H1 (cell line): Measurements from ENCODE around the gene RHOG. TPM values are rescaled to one million over a fixed set of nuclear protein-coding genes. Genes with fewer than 3 reads are reported as not detected.

Source experiments
- CTCF ChIA-PET: fragments of 300-600 bp; sonication (Branson Sonifier 250); formaldehyde crosslinking; loops from one replicate; lab custom pipeline; 2021; ENCODE audit not compliant: partially characterized antibody; lab: Charles Lee
- POLR2A ChIA-PET: fragments of 300-600 bp; sonication (Branson Sonifier 250); formaldehyde crosslinking; loops from one replicate; lab custom pipeline; 2021; ENCODE audit warnings: inconsistent platforms; ENCODE audit not compliant: partially characterized antibody; lab: Charles Lee
- DNase-seq, 2 experiments: peaks; one replicate each; pipeline versions ENCODE4 v3.0.0 to v3.0.0-alpha.2; 2010 to 2022; ENCODE audit warnings: low spot score in 2 of 2, low read depth in 1 of 2, mixed read lengths in 1 of 2
- FAIRE-seq: peaks from 2 replicates; lab custom pipeline; 2011; peaks lifted over from hg19 to GRCh38; lab: Jason Lieb, UNC
- H2AFZ ChIP-seq: 2 replicates; pipeline ENCODE4 v1.8.1; 2012; ENCODE audit warnings: low read length, inconsistent platforms
- H2AK5ac ChIP-seq: 2 replicates; pipeline ENCODE4 v1.6.1; 2013; ENCODE audit warnings: low read depth, low read length
- H2BK120ac ChIP-seq: replicated peaks from 2 replicates; pipeline ENCODE3; 2013; ENCODE audit warnings: low read depth, low read length, inconsistent platforms
- H2BK12ac ChIP-seq: 2 replicates; pipeline ENCODE4 v1.6.1; 2013; ENCODE audit warnings: low read depth, low read length
- H2BK15ac ChIP-seq: 2 replicates; pipeline ENCODE4 v1.6.1; 2013; ENCODE audit warnings: low read length
- H2BK20ac ChIP-seq: 2 replicates; pipeline ENCODE4 v1.6.1; 2013; ENCODE audit warnings: low read length
- H2BK5ac ChIP-seq: 2 replicates; pipeline ENCODE4 v1.6.1; 2013; ENCODE audit warnings: low read depth, low read length
- H3K14ac ChIP-seq: 2 replicates; pipeline ENCODE4 v1.6.1; 2013; ENCODE audit warnings: inconsistent platforms; ENCODE audit not compliant: insufficient read length
- H3K18ac ChIP-seq: 2 replicates; pipeline ENCODE4 v1.6.1; 2013; ENCODE audit warnings: low read length; ENCODE audit errors: extremely low read depth
- H3K23ac ChIP-seq: 2 replicates; pipeline ENCODE4 v1.6.1; 2013; ENCODE audit warnings: inconsistent platforms; ENCODE audit not compliant: insufficient read length
- H3K23me2 ChIP-seq: 2 replicates; pipeline ENCODE4 v1.6.1; 2013; ENCODE audit warnings: low read depth, low read length
- H3K27ac ChIP-seq: 2 replicates; pipeline ENCODE4 v1.6.1; 2011; ENCODE audit warnings: low read depth, low read length, inconsistent platforms
- H3K27me3 ChIP-seq, 4 experiments: replicated peaks in 1 of 4; 1 replicate in 1 of 4; 2 replicates in 3 of 4; pipeline versions ENCODE4 v1.6.1 to v1.8.1; 2011 to 2013; ENCODE audit warnings: low read length in 3 of 4, mild to moderate bottlenecking in 3 of 4, inconsistent platforms in 2 of 4, mixed read lengths in 2 of 4, moderate library complexity in 1 of 4; ENCODE audit not compliant: control insufficient read depth in 3 of 4, insufficient read depth in 3 of 4; ENCODE audit errors: extremely low read depth in 1 of 4
- H3K36me3 ChIP-seq, 4 experiments: 2 replicates each; pipeline versions ENCODE4 v1.6.1 to v1.8.1; 2011 to 2013; ENCODE audit warnings: mild to moderate bottlenecking in 4 of 4, low read length in 3 of 4, moderate library complexity in 2 of 4, control low read depth in 1 of 4, inconsistent platforms in 1 of 4; ENCODE audit not compliant: insufficient read depth in 4 of 4, control insufficient read depth in 2 of 4
- H3K4ac ChIP-seq: replicated peaks from 2 replicates; pipeline ENCODE3; 2013; ENCODE audit warnings: low read length, low read depth, mixed read lengths, inconsistent platforms; ENCODE audit not compliant: insufficient read length
- H3K4me1 ChIP-seq, 4 experiments: replicated peaks in 1 of 4; 1 replicate in 1 of 4; 2 replicates in 3 of 4; pipeline versions ENCODE4 v1.6.1 to v1.8.1; 2011 to 2013; ENCODE audit warnings: low read length in 3 of 4, inconsistent platforms in 2 of 4, mixed read lengths in 1 of 4; ENCODE audit not compliant: insufficient read depth in 4 of 4, control insufficient read depth in 3 of 4
- H3K4me2 ChIP-seq, 2 experiments: 2 replicates each; pipeline versions ENCODE4 v1.6.1 to v1.8.1; 2011 to 2013; ENCODE audit warnings: low read depth in 2 of 2, low read length in 2 of 2, control low read depth in 1 of 2, inconsistent platforms in 1 of 2, mild to moderate bottlenecking in 1 of 2; ENCODE audit not compliant: insufficient read depth in 1 of 2
- H3K4me3 ChIP-seq, 4 experiments: fragments of 200-600, 300-600 bp in 1 of 4; sonication (generic), shearing (Covaris generic), sonication (Bioruptor Twin) in 1 of 4; 2 replicates each; pipeline versions ENCODE4 v1.5.1 to v1.8.1; 2011 to 2016; ENCODE audit warnings: low read length in 4 of 4, low read depth in 3 of 4, control low read depth in 2 of 4, inconsistent platforms in 2 of 4, mild to moderate bottlenecking in 2 of 4, mixed read lengths in 1 of 4, moderate library complexity in 1 of 4; ENCODE audit not compliant: insufficient read depth in 2 of 4; ENCODE audit errors: extremely low read depth in 1 of 4
- H3K56ac ChIP-seq: replicated peaks from 2 replicates; pipeline ENCODE3; 2013; ENCODE audit warnings: low read depth, mild to moderate bottlenecking, mixed read lengths, low read length, inconsistent platforms; ENCODE audit not compliant: insufficient read length
- H3K79me1 ChIP-seq: 2 replicates; pipeline ENCODE4 v1.6.1; 2013; ENCODE audit warnings: low read depth, low read length, control low read depth
- H3K79me2 ChIP-seq, 2 experiments: 2 replicates each; pipeline versions ENCODE4 v1.6.1 to v1.8.1; 2012 to 2013; ENCODE audit warnings: low read length in 2 of 2, mild to moderate bottlenecking in 2 of 2, inconsistent platforms in 1 of 2; ENCODE audit not compliant: insufficient read depth in 2 of 2, control insufficient read depth in 1 of 2
- H3K9ac ChIP-seq, 4 experiments: replicated peaks in 1 of 4; 1 replicate in 1 of 4; 2 replicates in 3 of 4; pipeline versions ENCODE4 v1.6.1 to v1.8.1; 2011 to 2013; ENCODE audit warnings: low read depth in 3 of 4, low read length in 3 of 4, control low read depth in 2 of 4, mild to moderate bottlenecking in 2 of 4, moderate library complexity in 2 of 4, inconsistent platforms in 1 of 4; ENCODE audit errors: extremely low read depth in 1 of 4
- H3K9me3 ChIP-seq, 2 experiments: 2 replicates each; pipeline versions ENCODE4 v1.6.1 to v1.8.1; 2012 to 2013; ENCODE audit warnings: mild to moderate bottlenecking in 2 of 2, moderate library complexity in 2 of 2, control low read depth in 1 of 2, inconsistent platforms in 1 of 2, low read depth in 1 of 2, low read length in 1 of 2, mixed read lengths in 1 of 2; ENCODE audit not compliant: insufficient read depth in 2 of 2
- H4K20me1 ChIP-seq, 2 experiments: replicated peaks in 1 of 2; 2 replicates each; pipeline versions ENCODE3 to v1.8.1; 2011 to 2013; ENCODE audit warnings: inconsistent platforms in 2 of 2, low read length in 2 of 2, mild to moderate bottlenecking in 1 of 2; ENCODE audit not compliant: insufficient read depth in 2 of 2, control insufficient read depth in 1 of 2
- H4K5ac ChIP-seq: 2 replicates; pipeline ENCODE4 v1.6.1; 2013; ENCODE audit warnings: low read length, low read depth, mixed read lengths, inconsistent platforms; ENCODE audit not compliant: insufficient read length
- H4K8ac ChIP-seq: 2 replicates; pipeline ENCODE4 v1.8.0; 2013; ENCODE audit warnings: mild to moderate bottlenecking, moderate library complexity, low read length, inconsistent platforms; ENCODE audit not compliant: insufficient read depth; ENCODE audit errors: extremely low read depth
- H4K91ac ChIP-seq: replicated peaks from 2 replicates; pipeline ENCODE3; 2013; ENCODE audit warnings: low read length, mixed read lengths, inconsistent platforms; ENCODE audit not compliant: insufficient read length
- ASH2L ChIP-seq: fragments of 200-600, 300-600 bp; sonication (generic); IDR thresholded peaks from one replicate; pipeline ENCODE4 v1.7.1; 2017; ENCODE audit warnings: low read length
- ATF2 ChIP-seq: IDR thresholded peaks from 2 replicates; pipeline ENCODE4 v1.6.1; 2012; ENCODE audit warnings: low read length, inconsistent platforms
- BCL11A ChIP-seq, 2 experiments: IDR thresholded peaks; one replicate each; pipeline ENCODE4 v1.6.1; 2011; ENCODE audit warnings: low read depth in 2 of 2, low read length in 2 of 2, mild to moderate bottlenecking in 2 of 2
- CEBPB ChIP-seq: IDR thresholded peaks from 2 replicates; pipeline ENCODE4 v1.6.1; 2012; ENCODE audit warnings: low read depth, low read length
- CTBP2 ChIP-seq: IDR thresholded peaks from 2 replicates; pipeline ENCODE4 v1.7.0; 2011; ENCODE audit warnings: borderline replicate concordance, mild to moderate bottlenecking, moderate library complexity, mixed read lengths, low read length; ENCODE audit not compliant: insufficient read depth, insufficient read length
- EP300 ChIP-seq, 2 experiments: IDR thresholded peaks; 1 replicate in 1 of 2; 2 replicates in 1 of 2; pipeline ENCODE4 v1.6.1; 2011 to 2012; ENCODE audit warnings: low read depth in 2 of 2, low read length in 2 of 2, mild to moderate bottlenecking in 2 of 2, borderline replicate concordance in 1 of 2, inconsistent platforms in 1 of 2, moderate library complexity in 1 of 2
- JUND ChIP-seq: IDR thresholded peaks from 2 replicates; pipeline ENCODE4 v1.6.1; 2011; ENCODE audit warnings: mild to moderate bottlenecking, improper control_type of control experiment, low read length
- MAFK ChIP-seq: IDR thresholded peaks from 2 replicates; pipeline ENCODE4 v1.6.1; 2012; ENCODE audit warnings: low read depth, mild to moderate bottlenecking, improper control_type of control experiment, low read length
- POLR2A ChIP-seq, 2 experiments: IDR thresholded peaks; 1 replicate in 1 of 2; 2 replicates in 1 of 2; pipeline ENCODE4 v1.6.1; 2011; ENCODE audit warnings: low read depth in 2 of 2, low read length in 2 of 2, mild to moderate bottlenecking in 2 of 2; ENCODE audit errors: control extremely low read depth in 1 of 2
- RFX5 ChIP-seq: IDR thresholded peaks from 2 replicates; pipeline ENCODE4 v1.6.1; 2011; ENCODE audit warnings: low read depth, low read length, improper control_type of control experiment, borderline replicate concordance
- SRF ChIP-seq: IDR thresholded peaks from 2 replicates; pipeline ENCODE4 v1.6.1; 2011; ENCODE audit warnings: mild to moderate bottlenecking, low read depth, low read length, moderate library complexity
- WGBS, 2 experiments: shearing (Covaris generic) in 1 of 2; methylation state at CpG; one replicate each; pipeline versions ENCODE4 v1.1.6 to v1.1.7; 2013 to 2015; ENCODE audit warnings: low lambda C conversion rate in 2 of 2, mixed read lengths in 2 of 2, inconsistent platforms in 1 of 2, low coverage in 1 of 2, missing lambda C conversion rate in 1 of 2; ENCODE audit not compliant: insufficient replicate concordance in 2 of 2, insufficient coverage in 1 of 2, insufficient read length in 1 of 2; ENCODE audit errors: extremely low coverage in 1 of 2, missing lambda C conversion rate in 1 of 2; 5-methylcytosine and 5-hydroxymethylcytosine counted together
- polyA plus RNA-seq, 7 experiments: library from polyadenylated mRNA; depleted of rRNA in 3 of 7; stranded (reverse) in 5 of 7; unstranded in 2 of 7; fragments of >200 nt in 5 of 7; fragments of 200-250 nt in 2 of 7; gene quantifications; 1 replicate in 5 of 7; 2 replicates in 1 of 7; 4 replicates in 1 of 7; pipeline versions ENCODE4 v1.2.1 to v1.2.3, GENCODE V29; 2011 to 2013; ENCODE audit warnings: missing spikeins in 2 of 7, mixed read lengths in 2 of 7
- total RNA-seq: library from RNA; stranded (reverse); fragmentation: NEBNext Ultra II Directional; extraction: Animal tissue kit (Norgen Biotek cat#: 25700); gene quantifications from 2 replicates; pipeline ENCODE4 v1.2.1, GENCODE V29; 2021

RHOG gene
- total and polyA plus RNA-seq, 2 of the 8 experiments (the other 6 are each of a cell fraction or from before 2014, with no cell fraction given): 28.3 to 69.6 TPM

- WGBS, 2 experiments: 86% methylated on average over 10 of the region's 10 CpGs; no CpG with 5 or more reads in 1 of the 2 experiments
- no peaks in the 10 kb centered on the region for H3K9me3 ChIP-seq
- TF ChIP-seq SRF: no peak
- no peak for TF ChIP-seq JUND
- no peak for TF ChIP-seq BCL11A (IDR thresholded peaks at IDR 0.05; ENCODE audit: low read depth in 2 of 2, low read length in 2 of 2)
- no peak for TF ChIP-seq POLR2A (IDR thresholded peaks at IDR 0.05; ENCODE audit: control extremely low read depth in 1 of 2, low read depth in 2 of 2, low read length in 2 of 2)
- no peak for TF ChIP-seq ATF2
- no peak for TF ChIP-seq ASH2L
- TF ChIP-seq MAFK: no peak
- no peak for TF ChIP-seq EP300 (IDR thresholded peaks at IDR 0.05; ENCODE audit: borderline replicate concordance in 1 of 2, low read depth in 2 of 2, low read length in 2 of 2)
- no peak for TF ChIP-seq CTBP2
- TF ChIP-seq RFX5: no peak
- no peak for TF ChIP-seq CEBPB
Measured at GRCh38 chr11:3817181-3817800, 23.5 kb downstream of the RHOG start.

More at GRCh38 chr11:3817181-3817800, 23.5 kb downstream of the RHOG start:
- H3K79me2 ChIP-seq: peaks cover 0 to 3% of the 10 kb centered on the region in 2 experiments; a peak in 1 of 4 replicates
- no peak for DNase-seq
- FAIRE-seq: no peak
- no peak overlapping the region for H3K27ac ChIP-seq
- no peak overlapping the region for H2AK5ac ChIP-seq
- no peaks in the 10 kb centered on the region; the same call in 1 of the 2 replicates for H3K23me2 ChIP-seq
- ChIA-PET POLR2A (interaction anchor here (0.6 to 3.9 kb wide), 5 partner anchors 8 to 222 kb away, joined by 3 to 32 read pairs (median 3); partner anchors contain the start of gene PGAP2), CTCF (interaction anchor here (0.9 to 5.6 kb wide), 5 partner anchors 8 to 142 kb away, joined by 3 to 61 read pairs (median 6); partner anchors contain the start of gene PGAP2)
- no peak overlapping the region for H3K23ac ChIP-seq
- H3K18ac ChIP-seq: no peak overlapping the region
- no peak overlapping the region for H2BK5ac ChIP-seq
- peaks cover 0 to 4% (median 1%) of the 10 kb centered on the region in 4 experiments; a peak in 1 of 8 replicates for H3K36me3 ChIP-seq
- no peaks in the 10 kb centered on the region; a peak in 1 of 7 replicates for H3K4me1 ChIP-seq
- peaks cover 2% of the 10 kb centered on the region in 2 experiments for H4K20me1 ChIP-seq
- no peak overlapping the region; the same call in 1 of the 2 replicates for H4K8ac ChIP-seq
- no peak overlapping the region for H3K4ac ChIP-seq
- no peak overlapping the region for H2AFZ ChIP-seq
- no peak overlapping the region for H4K91ac ChIP-seq
- H4K5ac ChIP-seq: no peak overlapping the region
- H3K56ac ChIP-seq: no peak overlapping the region
- no peaks in the 10 kb centered on the region; the same call in 1 of the 2 replicates for H3K79me1 ChIP-seq
- no peak overlapping the region for H3K4me2 ChIP-seq
- H2BK15ac ChIP-seq: no peak overlapping the region
- no peak overlapping the region for H2BK20ac ChIP-seq
- H3K27me3 ChIP-seq: no peaks in the 10 kb centered on the region
- H2BK12ac ChIP-seq: no peak overlapping the region
- no peak overlapping the region for H3K9ac ChIP-seq
- H3K14ac ChIP-seq: no peak overlapping the region
- no peak overlapping the region for H2BK120ac ChIP-seq
- no peak overlapping the region for H3K4me3 ChIP-seq
